SK-N-SH treated with all-trans-retinoic acid at 6 μM for 48 hours (cell line): ENCODE data around the gene RREB1.

Source experiments
- CSDC2 ChIP-seq: fragments of 250-450 bp; sonication (Bioruptor Pico); IDR thresholded peaks from 2 replicates; pipeline ENCODE4 v1.5.0; 2020; ENCODE audit warnings: mild to moderate bottlenecking, moderate library complexity
- ESRRG ChIP-seq: fragments of 250-450 bp; sonication (Bioruptor Pico); IDR thresholded peaks from 2 replicates; pipeline ENCODE4 v1.6.1; 2021; ENCODE audit warnings: mild to moderate bottlenecking

- no peak for TF ChIP-seq ESRRG
- TF ChIP-seq CSDC2 = no peak
Observed at GRCh38 chr6:7138921-7139358, 31.2 kb downstream of the RREB1 start.
